GM12878 (cell line): Measurements from ENCODE around the gene MYRF. TPM values are rescaled to one million over a fixed set of nuclear protein-coding genes. Genes with fewer than 3 reads are reported as not detected.

Experiments used
- ATAC-seq: fragments of 200-7000 bp; cut with Tn5 transposase; 3 replicates; pipeline ENCODE4 v1.9.1; 2020; ENCODE audit warnings: mild to moderate bottlenecking, moderate library complexity
- BruUV-seq: library from RNA; stranded (reverse); fragments of 400-500 nt; replicated peaks from 2 replicates; lab custom pipeline; 2021; lab: Mats Ljungman, UMichigan
- CTCF ChIA-PET: fragments of 300-600 bp; sonication (Branson Sonifier 250); formaldehyde crosslinking; extraction: SDS; loops from one replicate; lab custom pipeline; 2021; ENCODE audit warnings: inconsistent platforms; lab: Yijun Ruan, JAX
- POLR2A ChIA-PET: fragments of 350-600 bp; formaldehyde crosslinking; extraction: SDS; loops from one replicate; lab custom pipeline; 2021; ENCODE audit warnings: inconsistent platforms; lab: Charles Lee
- RAD21 ChIA-PET: fragments of 300-600 bp; sonication (Branson Sonifier 250); formaldehyde crosslinking; loops from one replicate; lab custom pipeline; 2023; ENCODE audit warnings: antibody characterized with exemption; ENCODE audit not compliant: unreplicated experiment; lab: Charles Lee
- SMC1A ChIA-PET: fragments of 300-600 bp; sonication (Branson Sonifier 250); formaldehyde crosslinking; loops from one replicate; lab custom pipeline; 2023; ENCODE audit not compliant: unreplicated experiment, uncharacterized antibody; lab: Charles Lee
- DNase-seq: peaks from one replicate; pipeline ENCODE4 v3.0.0-alpha.2; 2011; ENCODE audit warnings: low read depth, low spot score
- FAIRE-seq: peaks from 3 replicates; lab custom pipeline; 2011; peaks lifted over from hg19 to GRCh38; lab: Jason Lieb, UNC
- H2AFZ ChIP-seq: 2 replicates; pipeline ENCODE4 v1.6.0; 2011; ENCODE audit warnings: low read depth, low read length, control low read depth; ENCODE audit not compliant: control insufficient read depth
- H3K27ac ChIP-seq: 2 replicates; pipeline ENCODE4 v1.5.1; 2011; ENCODE audit warnings: control low read depth; ENCODE audit not compliant: control insufficient read depth, insufficient read depth
- H3K27me3 ChIP-seq, 2 experiments: replicated peaks in 1 of 2; 2 replicates each; pipeline versions ENCODE4 v1.6.0 to v1.6.1; 2011; ENCODE audit warnings: low read length in 1 of 2; ENCODE audit not compliant: control insufficient read depth in 2 of 2, insufficient read depth in 2 of 2
- H3K36me3 ChIP-seq, 2 experiments: 2 replicates each; pipeline ENCODE4 v1.5.1; 2011; ENCODE audit warnings: low read length in 1 of 2; ENCODE audit not compliant: control insufficient read depth in 2 of 2, insufficient read depth in 2 of 2
- H3K4me1 ChIP-seq: 2 replicates; pipeline ENCODE4 v1.6.1; 2011; ENCODE audit warnings: mild to moderate bottlenecking, low read length, moderate library complexity, mixed read lengths; ENCODE audit not compliant: control insufficient read depth, insufficient read depth
- H3K4me2 ChIP-seq: 2 replicates; pipeline ENCODE4 v1.6.0; 2011; ENCODE audit warnings: control low read depth; ENCODE audit not compliant: control insufficient read depth, insufficient read depth
- H3K4me3 ChIP-seq: fragments of 200-600 bp; sonication (generic); 2 replicates; pipeline ENCODE4 v1.5.1; 2016
- H3K79me2 ChIP-seq: 2 replicates; pipeline ENCODE4 v1.6.0; 2011; ENCODE audit warnings: low read length; ENCODE audit not compliant: control insufficient read depth, insufficient read depth
- H3K9ac ChIP-seq: 2 replicates; pipeline ENCODE4 v1.8.0; 2011; ENCODE audit warnings: low read length, control low read depth, mixed read lengths; ENCODE audit not compliant: control insufficient read depth, insufficient read depth
- H3K9me3 ChIP-seq: replicated peaks from 3 replicates; pipeline ENCODE4 v1.5.1; 2011; ENCODE audit warnings: mild to moderate bottlenecking, low read length; ENCODE audit not compliant: control insufficient read depth, insufficient read depth
- H4K20me1 ChIP-seq: 2 replicates; pipeline ENCODE4 v1.6.0; 2011; ENCODE audit not compliant: control insufficient read depth, insufficient read depth
- BACH1 ChIP-seq: fragments of 450-650 bp; IDR thresholded peaks from 2 replicates; pipeline ENCODE4 v1.6.1; 2017; ENCODE audit warnings: mild to moderate bottlenecking, borderline replicate concordance
- BCL11A ChIP-seq: IDR thresholded peaks from 2 replicates; pipeline ENCODE4 v1.6.1; 2011; ENCODE audit warnings: low read depth, low read length
- MEF2B ChIP-seq: fragments of 450-650 bp; IDR thresholded peaks from 2 replicates; pipeline ENCODE4 v1.6.1; 2018; ENCODE audit warnings: mild to moderate bottlenecking, moderate library complexity; ENCODE audit not compliant: partially characterized antibody, poor library complexity, severe bottlenecking
- NFIC ChIP-seq: IDR thresholded peaks from 2 replicates; pipeline ENCODE4 v1.6.1; 2012; ENCODE audit warnings: low read depth, mild to moderate bottlenecking, inconsistent platforms, low read length, moderate library complexity
- NR2F1 ChIP-seq: fragments of 450-650 bp; conservative IDR thresholded peaks from 2 replicates; pipeline ENCODE4 v1.6.1; 2017; ENCODE audit warnings: mild to moderate bottlenecking
- POLR2AphosphoS2 ChIP-seq: IDR thresholded peaks from 2 replicates; pipeline ENCODE4 v1.6.1; 2011; ENCODE audit warnings: low read depth, mild to moderate bottlenecking, low read length, improper control_type of control experiment, moderate library complexity
- REST ChIP-seq: IDR thresholded peaks from 2 replicates; pipeline ENCODE4 v1.6.1; 2012; ENCODE audit warnings: mild to moderate bottlenecking, low read depth, low read length
- SMC3 ChIP-seq: IDR thresholded peaks from 2 replicates; pipeline ENCODE4 v1.6.1; 2011; ENCODE audit warnings: low read length, improper control_type of control experiment, borderline replicate concordance
- ZNF217 ChIP-seq: fragments of 450-650 bp; IDR thresholded peaks from 2 replicates; pipeline ENCODE4 v1.6.1; 2017; ENCODE audit warnings: antibody characterized with exemption, mild to moderate bottlenecking
- WGBS: methylation state at CpG from one replicate; pipeline ENCODE4 v1.1.6; 2016; ENCODE audit warnings: low lambda C conversion rate; ENCODE audit not compliant: insufficient replicate concordance, insufficient coverage; ENCODE audit errors: missing lambda C conversion rate; 5-methylcytosine and 5-hydroxymethylcytosine counted together
- in situ Hi-C: fragments of 300-500 bp; cut with MboI; formaldehyde crosslinking; loops from 9 replicates; pipeline ENCODE4 v1.14.3; 2018; ENCODE audit warnings: mixed read lengths
- intact Hi-C: fragments of 100-400 bp; cut with micrococcal nuclease; formaldehyde crosslinking; loops from one replicate; pipeline ENCODE4 v1.14.2; 2022; ENCODE audit not compliant: unreplicated experiment
- polyA plus RNA-seq, 11 experiments: library from polyadenylated mRNA; depleted of rRNA in 4 of 11; unstranded in 6 of 11; stranded (reverse) in 5 of 11; fragments of >200 nt; fragmentation: Nextera tagmentation in 4 of 11; fragmentation: Illumina TruSeq in 1 of 11; extraction: Ambion mirVana in 4 of 11; extraction: Trizol in 1 of 11; gene quantifications; 1 replicate in 1 of 11; 2 replicates in 10 of 11; pipeline versions ENCODE4 v1.2.1 to v1.2.3, GENCODE V29; 2011 to 2016; ENCODE audit warnings: inconsistent platforms in 2 of 11, missing spikeins in 2 of 11, low read depth in 1 of 11
- total RNA-seq, 4 experiments: library from RNA; depleted of rRNA in 3 of 4; stranded (reverse); fragments of >200 nt in 3 of 4; fragmentation: Illumina TruSeq in 1 of 4; extraction: Trizol in 1 of 4; gene quantifications; 2 replicates each; pipeline versions ENCODE4 v1.2.1 to v1.2.3, GENCODE V29; 2013 to 2021
- TF ChIP-seq, protein P1 (sequence below): fragments of 450-650 bp; IDR thresholded peaks from 2 replicates; pipeline ENCODE4 v1.6.1; 2017; ENCODE audit warnings: borderline replicate concordance
- TF ChIP-seq, protein P2 (sequence below): IDR thresholded peaks from 2 replicates; pipeline ENCODE4 v1.6.1; 2012; ENCODE audit warnings: low read depth, low read length, improper control_type of control experiment
- TF ChIP-seq, protein P3 (sequence below): fragments of 450-650 bp; IDR thresholded peaks from 2 replicates; pipeline ENCODE4 v1.6.1; 2017; ENCODE audit warnings: mild to moderate bottlenecking, moderate library complexity

The MYRF gene
- total and polyA plus RNA-seq, 10 of the 15 experiments (the other 5 are each of a cell fraction or from before 2014, with no cell fraction given), result 0.27 to 15.6 (median 0.89) TPM

DNA sequence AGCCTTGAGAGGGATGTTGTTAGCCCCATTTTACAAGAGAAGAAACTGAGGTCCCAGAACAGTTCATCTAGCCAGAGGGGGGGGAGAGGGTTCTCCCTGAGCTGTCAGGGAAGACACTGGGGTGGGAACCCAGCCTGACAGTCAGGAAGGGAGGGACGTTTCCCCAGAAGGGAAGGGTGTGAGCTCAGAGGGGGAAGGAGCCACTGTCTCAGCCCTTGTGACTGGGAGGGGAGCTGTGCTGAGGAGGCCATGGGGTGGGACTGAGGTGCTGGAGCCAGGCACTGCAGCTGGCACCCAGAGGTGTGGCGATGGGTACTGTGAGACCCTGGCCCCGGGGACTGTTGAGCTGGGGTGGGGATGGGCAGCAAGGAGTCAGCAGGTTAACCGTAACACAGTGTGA, 36.6 kb upstream of the MYRF start:
- ATAC-seq, result no peak
- no peak overlapping the region for H2AFZ ChIP-seq
- RAD21 ChIA-PET, result no interaction called here
- POLR2A ChIA-PET, result no interaction called here
- TF ChIP-seq MEF2B (no peak), SMC3 (no peak), BACH1 (no peak), ZNF217 (no peak), POLR2AphosphoS2 (no peak), BCL11A (no peak), NFIC (no peak), NR2F1 (no peak), REST (no peak)
- TF ChIP-seq, protein P1, sequence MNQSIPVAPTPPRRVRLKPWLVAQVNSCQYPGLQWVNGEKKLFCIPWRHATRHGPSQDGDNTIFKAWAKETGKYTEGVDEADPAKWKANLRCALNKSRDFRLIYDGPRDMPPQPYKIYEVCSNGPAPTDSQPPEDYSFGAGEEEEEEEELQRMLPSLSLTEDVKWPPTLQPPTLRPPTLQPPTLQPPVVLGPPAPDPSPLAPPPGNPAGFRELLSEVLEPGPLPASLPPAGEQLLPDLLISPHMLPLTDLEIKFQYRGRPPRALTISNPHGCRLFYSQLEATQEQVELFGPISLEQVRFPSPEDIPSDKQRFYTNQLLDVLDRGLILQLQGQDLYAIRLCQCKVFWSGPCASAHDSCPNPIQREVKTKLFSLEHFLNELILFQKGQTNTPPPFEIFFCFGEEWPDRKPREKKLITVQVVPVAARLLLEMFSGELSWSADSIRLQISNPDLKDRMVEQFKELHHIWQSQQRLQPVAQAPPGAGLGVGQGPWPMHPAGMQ, result no peak
- TF ChIP-seq, protein P2, sequence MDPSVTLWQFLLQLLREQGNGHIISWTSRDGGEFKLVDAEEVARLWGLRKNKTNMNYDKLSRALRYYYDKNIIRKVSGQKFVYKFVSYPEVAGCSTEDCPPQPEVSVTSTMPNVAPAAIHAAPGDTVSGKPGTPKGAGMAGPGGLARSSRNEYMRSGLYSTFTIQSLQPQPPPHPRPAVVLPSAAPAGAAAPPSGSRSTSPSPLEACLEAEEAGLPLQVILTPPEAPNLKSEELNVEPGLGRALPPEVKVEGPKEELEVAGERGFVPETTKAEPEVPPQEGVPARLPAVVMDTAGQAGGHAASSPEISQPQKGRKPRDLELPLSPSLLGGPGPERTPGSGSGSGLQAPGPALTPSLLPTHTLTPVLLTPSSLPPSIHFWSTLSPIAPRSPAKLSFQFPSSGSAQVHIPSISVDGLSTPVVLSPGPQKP, result no peak
- TF ChIP-seq, protein P3, sequence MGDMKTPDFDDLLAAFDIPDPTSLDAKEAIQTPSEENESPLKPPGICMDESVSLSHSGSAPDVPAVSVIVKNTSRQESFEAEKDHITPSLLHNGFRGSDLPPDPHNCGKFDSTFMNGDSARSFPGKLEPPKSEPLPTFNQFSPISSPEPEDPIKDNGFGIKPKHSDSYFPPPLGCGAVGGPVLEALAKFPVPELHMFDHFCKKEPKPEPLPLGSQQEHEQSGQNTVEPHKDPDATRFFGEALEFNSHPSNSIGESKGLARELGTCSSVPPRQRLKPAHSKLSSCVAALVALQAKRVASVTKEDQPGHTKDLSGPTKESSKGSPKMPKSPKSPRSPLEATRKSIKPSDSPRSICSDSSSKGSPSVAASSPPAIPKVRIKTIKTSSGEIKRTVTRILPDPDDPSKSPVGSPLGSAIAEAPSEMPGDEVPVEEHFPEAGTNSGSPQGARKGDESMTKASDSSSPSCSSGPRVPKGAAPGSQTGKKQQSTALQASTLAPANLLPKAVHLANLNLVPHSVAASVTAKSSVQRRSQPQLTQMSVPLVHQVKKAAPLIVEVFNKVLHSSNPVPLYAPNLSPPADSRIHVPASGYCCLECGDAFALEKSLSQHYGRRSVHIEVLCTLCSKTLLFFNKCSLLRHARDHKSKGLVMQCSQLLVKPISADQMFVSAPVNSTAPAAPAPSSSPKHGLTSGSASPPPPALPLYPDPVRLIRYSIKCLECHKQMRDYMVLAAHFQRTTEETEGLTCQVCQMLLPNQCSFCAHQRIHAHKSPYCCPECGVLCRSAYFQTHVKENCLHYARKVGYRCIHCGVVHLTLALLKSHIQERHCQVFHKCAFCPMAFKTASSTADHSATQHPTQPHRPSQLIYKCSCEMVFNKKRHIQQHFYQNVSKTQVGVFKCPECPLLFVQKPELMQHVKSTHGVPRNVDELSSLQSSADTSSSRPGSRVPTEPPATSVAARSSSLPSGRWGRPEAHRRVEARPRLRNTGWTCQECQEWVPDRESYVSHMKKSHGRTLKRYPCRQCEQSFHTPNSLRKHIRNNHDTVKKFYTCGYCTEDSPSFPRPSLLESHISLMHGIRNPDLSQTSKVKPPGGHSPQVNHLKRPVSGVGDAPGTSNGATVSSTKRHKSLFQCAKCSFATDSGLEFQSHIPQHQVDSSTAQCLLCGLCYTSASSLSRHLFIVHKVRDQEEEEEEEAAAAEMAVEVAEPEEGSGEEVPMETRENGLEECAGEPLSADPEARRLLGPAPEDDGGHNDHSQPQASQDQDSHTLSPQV, result no peak
- peaks cover 2 to 3% of the 10 kb centered on the region in 2 experiments; a peak in 3 of 4 replicates for H3K27me3 ChIP-seq
- CTCF ChIA-PET, result no interaction called here
- FAIRE-seq, result no peak
- in situ Hi-C loops (no loop called here), intact Hi-C loops (no loop called here)
- no peak overlapping the region for H3K4me2 ChIP-seq
- H3K79me2 ChIP-seq, result no peaks in the 10 kb centered on the region
- no peaks in the 10 kb centered on the region for H3K36me3 ChIP-seq
- H3K4me1 ChIP-seq, result no peaks in the 10 kb centered on the region
- DNase-seq, result no peak
- no TSS peak for BruUV-seq
- H3K27ac ChIP-seq, result no peak overlapping the region
- H3K4me3 ChIP-seq, result no peak overlapping the region
- SMC1A ChIA-PET, result no interaction called here
- no peak overlapping the region for H3K9ac ChIP-seq
- 34% methylated on average over 4 of the region's 4 CpGs for WGBS
- H3K9me3 ChIP-seq, result no peaks in the 10 kb centered on the region
- H4K20me1 ChIP-seq, result no peaks in the 10 kb centered on the region
